K562 (cell line): ENCODE results near the gene MRPL38. TPM values are rescaled to one million over a fixed set of nuclear protein-coding genes. Genes with fewer than 3 reads are reported as not detected.

Experiments
- HOXB6 ChIP-seq: fragments of 250-450 bp; sonication (Bioruptor Pico); IDR thresholded peaks from 2 replicates; pipeline ENCODE4 v1.5.1; 2022; ENCODE audit warnings: mild to moderate bottlenecking, borderline replicate concordance
- KLF10 ChIP-seq: fragments of 250-450 bp; sonication (Bioruptor Pico); IDR thresholded peaks from 2 replicates; pipeline ENCODE4 v1.6.1; 2021; ENCODE audit warnings: matching md5 sums
- MAFF ChIP-seq: IDR thresholded peaks from 2 replicates; pipeline ENCODE4 v1.6.1; 2012; ENCODE audit warnings: low read length, improper control_type of control experiment
- NRF1 ChIP-seq, 2 experiments: fragments of 450-650 bp; IDR thresholded peaks in 1 of 2; conservative IDR thresholded peaks in 1 of 2; 2 replicates each; pipeline ENCODE4 v1.6.1; 2014; ENCODE audit warnings: mild to moderate bottlenecking in 2 of 2
- PHF8 ChIP-seq: fragments of 200-600 bp; sonication (generic); IDR thresholded peaks from 2 replicates; pipeline ENCODE4 v1.6.1; 2012; ENCODE audit warnings: mixed run types, mild to moderate bottlenecking, inconsistent platforms, low read length, moderate library complexity, borderline replicate concordance
- RBM22 ChIP-seq: fragments of 200-400 bp; formaldehyde crosslinking; IDR thresholded peaks from 2 replicates; pipeline ENCODE4 v1.6.1; 2018; ENCODE audit warnings: low read length, low read depth; ENCODE audit not compliant: poor library complexity, severe bottlenecking
- STAG1 ChIP-seq: sonication (generic); formaldehyde crosslinking; IDR thresholded peaks from 2 replicates; pipeline ENCODE4 v1.5.0; 2020; ENCODE audit warnings: missing genetic modification reagents, borderline replicate concordance
- STAT5B ChIP-seq: fragments of 250-450 bp; sonication (Bioruptor Pico); IDR thresholded peaks from 2 replicates; pipeline ENCODE4 v1.8.0; 2021; ENCODE audit warnings: mild to moderate bottlenecking, inconsistent platforms
- ZNF586 ChIP-seq: fragments of 450-650 bp; formaldehyde crosslinking; conservative IDR thresholded peaks from 2 replicates; pipeline ENCODE4 v1.4.0; 2020; ENCODE audit warnings: mild to moderate bottlenecking, moderate library complexity
- polyA plus RNA-seq, 8 experiments: library from polyadenylated mRNA; depleted of rRNA in 4 of 8; stranded (reverse) in 5 of 8; unstranded in 3 of 8; fragments of >200 nt; fragmentation: Nextera tagmentation in 2 of 8; fragmentation: Illumina TruSeq in 1 of 8; extraction: Ambion mirVana in 2 of 8; extraction: Trizol in 1 of 8; gene quantifications; 2 replicates each; pipeline versions ENCODE4 v1.2.1 to v1.2.3, GENCODE V29; 2011 to 2014; ENCODE audit warnings: inconsistent platforms in 1 of 8, missing spikeins in 1 of 8
- total RNA-seq, 7 experiments: library from RNA; depleted of rRNA in 6 of 7; stranded (reverse); fragments of >200 nt in 6 of 7; fragmentation: Illumina TruSeq in 2 of 7; extraction: Trizol in 2 of 7; gene quantifications; 2 replicates each; pipeline versions ENCODE4 v1.2.1 to v1.2.3, GENCODE V29; 2011 to 2021; ENCODE audit warnings: low replicate concordance in 1 of 7
- TF ChIP-seq, protein P1 (sequence below): fragments of 200-600 bp; sonication (generic); IDR thresholded peaks from one replicate; pipeline ENCODE4 v1.6.1; 2012; ENCODE audit warnings: mild to moderate bottlenecking, low read depth, low read length, inconsistent platforms
- TF ChIP-seq, protein P2 (sequence below): fragments of 450-650 bp; IDR thresholded peaks from 2 replicates; pipeline ENCODE4 v1.6.1; 2017; ENCODE audit warnings: antibody characterized with exemption, mild to moderate bottlenecking

MRPL38 gene
- total and polyA plus RNA-seq, 9 of the 15 experiments (the other 6 are each of a cell fraction or from before 2014, with no cell fraction given), result 4.5 to 154 (median 48.5) TPM

DNA sequence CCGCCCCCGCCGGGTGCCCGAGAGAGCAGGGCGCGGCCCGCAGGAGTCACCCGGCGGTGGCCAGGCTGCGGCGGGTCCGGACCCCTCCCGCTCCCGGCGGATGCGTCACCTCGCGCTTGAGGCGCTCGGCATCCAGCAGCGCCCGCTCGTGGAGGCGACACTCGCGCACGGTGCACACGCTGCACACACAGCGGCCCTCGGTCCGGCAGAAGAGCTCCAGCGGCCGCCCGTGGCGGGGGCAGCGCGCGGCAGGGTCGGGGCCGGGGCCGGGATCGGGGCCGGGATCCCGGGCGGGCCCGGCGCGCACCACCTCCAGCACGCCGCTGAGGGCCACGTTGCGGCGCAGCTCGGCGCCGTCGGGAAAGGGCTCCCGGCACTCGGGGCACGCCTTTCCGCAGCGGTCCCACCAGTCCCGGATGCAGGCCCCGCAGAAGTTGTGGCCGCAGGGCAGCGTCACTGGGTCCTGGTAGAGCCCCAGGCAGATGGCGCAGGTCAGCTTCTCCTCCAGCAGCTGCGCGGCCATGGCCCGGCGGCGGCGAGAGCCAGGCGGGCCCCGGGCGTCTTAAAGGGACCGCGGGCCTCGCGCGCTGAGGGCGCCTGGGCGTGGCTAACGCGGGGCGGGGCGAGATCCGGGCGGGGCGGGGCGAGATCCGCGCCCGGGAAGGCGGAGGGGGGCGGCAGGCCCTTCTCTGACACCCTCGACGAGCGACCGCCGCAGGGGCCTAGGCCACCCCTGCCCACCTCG is 8.1 kb downstream of the MRPL38 start, which contains the start of gene TRIM65 (continued):
- TF ChIP-seq, protein P1, sequence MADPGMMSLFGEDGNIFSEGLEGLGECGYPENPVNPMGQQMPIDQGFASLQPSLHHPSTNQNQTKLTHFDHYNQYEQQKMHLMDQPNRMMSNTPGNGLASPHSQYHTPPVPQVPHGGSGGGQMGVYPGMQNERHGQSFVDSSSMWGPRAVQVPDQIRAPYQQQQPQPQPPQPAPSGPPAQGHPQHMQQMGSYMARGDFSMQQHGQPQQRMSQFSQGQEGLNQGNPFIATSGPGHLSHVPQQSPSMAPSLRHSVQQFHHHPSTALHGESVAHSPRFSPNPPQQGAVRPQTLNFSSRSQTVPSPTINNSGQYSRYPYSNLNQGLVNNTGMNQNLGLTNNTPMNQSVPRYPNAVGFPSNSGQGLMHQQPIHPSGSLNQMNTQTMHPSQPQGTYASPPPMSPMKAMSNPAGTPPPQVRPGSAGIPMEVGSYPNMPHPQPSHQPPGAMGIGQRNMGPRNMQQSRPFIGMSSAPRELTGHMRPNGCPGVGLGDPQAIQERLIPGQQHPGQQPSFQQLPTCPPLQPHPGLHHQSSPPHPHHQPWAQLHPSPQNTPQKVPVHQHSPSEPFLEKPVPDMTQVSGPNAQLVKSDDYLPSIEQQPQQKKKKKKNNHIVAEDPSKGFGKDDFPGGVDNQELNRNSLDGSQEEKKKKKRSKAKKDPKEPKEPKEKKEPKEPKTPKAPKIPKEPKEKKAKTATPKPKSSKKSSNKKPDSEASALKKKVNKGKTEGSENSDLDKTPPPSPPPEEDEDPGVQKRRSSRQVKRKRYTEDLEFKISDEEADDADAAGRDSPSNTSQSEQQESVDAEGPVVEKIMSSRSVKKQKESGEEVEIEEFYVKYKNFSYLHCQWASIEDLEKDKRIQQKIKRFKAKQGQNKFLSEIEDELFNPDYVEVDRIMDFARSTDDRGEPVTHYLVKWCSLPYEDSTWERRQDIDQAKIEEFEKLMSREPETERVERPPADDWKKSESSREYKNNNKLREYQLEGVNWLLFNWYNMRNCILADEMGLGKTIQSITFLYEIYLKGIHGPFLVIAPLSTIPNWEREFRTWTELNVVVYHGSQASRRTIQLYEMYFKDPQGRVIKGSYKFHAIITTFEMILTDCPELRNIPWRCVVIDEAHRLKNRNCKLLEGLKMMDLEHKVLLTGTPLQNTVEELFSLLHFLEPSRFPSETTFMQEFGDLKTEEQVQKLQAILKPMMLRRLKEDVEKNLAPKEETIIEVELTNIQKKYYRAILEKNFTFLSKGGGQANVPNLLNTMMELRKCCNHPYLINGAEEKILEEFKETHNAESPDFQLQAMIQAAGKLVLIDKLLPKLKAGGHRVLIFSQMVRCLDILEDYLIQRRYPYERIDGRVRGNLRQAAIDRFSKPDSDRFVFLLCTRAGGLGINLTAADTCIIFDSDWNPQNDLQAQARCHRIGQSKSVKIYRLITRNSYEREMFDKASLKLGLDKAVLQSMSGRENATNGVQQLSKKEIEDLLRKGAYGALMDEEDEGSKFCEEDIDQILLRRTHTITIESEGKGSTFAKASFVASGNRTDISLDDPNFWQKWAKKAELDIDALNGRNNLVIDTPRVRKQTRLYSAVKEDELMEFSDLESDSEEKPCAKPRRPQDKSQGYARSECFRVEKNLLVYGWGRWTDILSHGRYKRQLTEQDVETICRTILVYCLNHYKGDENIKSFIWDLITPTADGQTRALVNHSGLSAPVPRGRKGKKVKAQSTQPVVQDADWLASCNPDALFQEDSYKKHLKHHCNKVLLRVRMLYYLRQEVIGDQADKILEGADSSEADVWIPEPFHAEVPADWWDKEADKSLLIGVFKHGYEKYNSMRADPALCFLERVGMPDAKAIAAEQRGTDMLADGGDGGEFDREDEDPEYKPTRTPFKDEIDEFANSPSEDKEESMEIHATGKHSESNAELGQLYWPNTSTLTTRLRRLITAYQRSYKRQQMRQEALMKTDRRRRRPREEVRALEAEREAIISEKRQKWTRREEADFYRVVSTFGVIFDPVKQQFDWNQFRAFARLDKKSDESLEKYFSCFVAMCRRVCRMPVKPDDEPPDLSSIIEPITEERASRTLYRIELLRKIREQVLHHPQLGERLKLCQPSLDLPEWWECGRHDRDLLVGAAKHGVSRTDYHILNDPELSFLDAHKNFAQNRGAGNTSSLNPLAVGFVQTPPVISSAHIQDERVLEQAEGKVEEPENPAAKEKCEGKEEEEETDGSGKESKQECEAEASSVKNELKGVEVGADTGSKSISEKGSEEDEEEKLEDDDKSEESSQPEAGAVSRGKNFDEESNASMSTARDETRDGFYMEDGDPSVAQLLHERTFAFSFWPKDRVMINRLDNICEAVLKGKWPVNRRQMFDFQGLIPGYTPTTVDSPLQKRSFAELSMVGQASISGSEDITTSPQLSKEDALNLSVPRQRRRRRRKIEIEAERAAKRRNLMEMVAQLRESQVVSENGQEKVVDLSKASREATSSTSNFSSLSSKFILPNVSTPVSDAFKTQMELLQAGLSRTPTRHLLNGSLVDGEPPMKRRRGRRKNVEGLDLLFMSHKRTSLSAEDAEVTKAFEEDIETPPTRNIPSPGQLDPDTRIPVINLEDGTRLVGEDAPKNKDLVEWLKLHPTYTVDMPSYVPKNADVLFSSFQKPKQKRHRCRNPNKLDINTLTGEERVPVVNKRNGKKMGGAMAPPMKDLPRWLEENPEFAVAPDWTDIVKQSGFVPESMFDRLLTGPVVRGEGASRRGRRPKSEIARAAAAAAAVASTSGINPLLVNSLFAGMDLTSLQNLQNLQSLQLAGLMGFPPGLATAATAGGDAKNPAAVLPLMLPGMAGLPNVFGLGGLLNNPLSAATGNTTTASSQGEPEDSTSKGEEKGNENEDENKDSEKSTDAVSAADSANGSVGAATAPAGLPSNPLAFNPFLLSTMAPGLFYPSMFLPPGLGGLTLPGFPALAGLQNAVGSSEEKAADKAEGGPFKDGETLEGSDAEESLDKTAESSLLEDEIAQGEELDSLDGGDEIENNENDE, result no peak
- peak; percentile 68 for TF ChIP-seq RBM22
- no peak for TF ChIP-seq STAG1 (CRISPR knock-in tag)
- TF ChIP-seq KLF10 (CRISPR knock-in tag), result no peak
- TF ChIP-seq MAFF, result no peak
- no peak for TF ChIP-seq HOXB6 (CRISPR knock-in tag)
- no peak for TF ChIP-seq STAT5B (CRISPR knock-in tag)
- TF ChIP-seq, protein P2, sequence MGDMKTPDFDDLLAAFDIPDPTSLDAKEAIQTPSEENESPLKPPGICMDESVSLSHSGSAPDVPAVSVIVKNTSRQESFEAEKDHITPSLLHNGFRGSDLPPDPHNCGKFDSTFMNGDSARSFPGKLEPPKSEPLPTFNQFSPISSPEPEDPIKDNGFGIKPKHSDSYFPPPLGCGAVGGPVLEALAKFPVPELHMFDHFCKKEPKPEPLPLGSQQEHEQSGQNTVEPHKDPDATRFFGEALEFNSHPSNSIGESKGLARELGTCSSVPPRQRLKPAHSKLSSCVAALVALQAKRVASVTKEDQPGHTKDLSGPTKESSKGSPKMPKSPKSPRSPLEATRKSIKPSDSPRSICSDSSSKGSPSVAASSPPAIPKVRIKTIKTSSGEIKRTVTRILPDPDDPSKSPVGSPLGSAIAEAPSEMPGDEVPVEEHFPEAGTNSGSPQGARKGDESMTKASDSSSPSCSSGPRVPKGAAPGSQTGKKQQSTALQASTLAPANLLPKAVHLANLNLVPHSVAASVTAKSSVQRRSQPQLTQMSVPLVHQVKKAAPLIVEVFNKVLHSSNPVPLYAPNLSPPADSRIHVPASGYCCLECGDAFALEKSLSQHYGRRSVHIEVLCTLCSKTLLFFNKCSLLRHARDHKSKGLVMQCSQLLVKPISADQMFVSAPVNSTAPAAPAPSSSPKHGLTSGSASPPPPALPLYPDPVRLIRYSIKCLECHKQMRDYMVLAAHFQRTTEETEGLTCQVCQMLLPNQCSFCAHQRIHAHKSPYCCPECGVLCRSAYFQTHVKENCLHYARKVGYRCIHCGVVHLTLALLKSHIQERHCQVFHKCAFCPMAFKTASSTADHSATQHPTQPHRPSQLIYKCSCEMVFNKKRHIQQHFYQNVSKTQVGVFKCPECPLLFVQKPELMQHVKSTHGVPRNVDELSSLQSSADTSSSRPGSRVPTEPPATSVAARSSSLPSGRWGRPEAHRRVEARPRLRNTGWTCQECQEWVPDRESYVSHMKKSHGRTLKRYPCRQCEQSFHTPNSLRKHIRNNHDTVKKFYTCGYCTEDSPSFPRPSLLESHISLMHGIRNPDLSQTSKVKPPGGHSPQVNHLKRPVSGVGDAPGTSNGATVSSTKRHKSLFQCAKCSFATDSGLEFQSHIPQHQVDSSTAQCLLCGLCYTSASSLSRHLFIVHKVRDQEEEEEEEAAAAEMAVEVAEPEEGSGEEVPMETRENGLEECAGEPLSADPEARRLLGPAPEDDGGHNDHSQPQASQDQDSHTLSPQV, result no peak; the same call in none of the 2 replicates
- peak; percentile 80; the same call in 1 of the 2 replicates for TF ChIP-seq PHF8
- no peak for TF ChIP-seq ZNF586 (CRISPR knock-in tag)
- TF ChIP-seq NRF1 (conservative IDR thresholded peaks at IDR 0.05 in 1 of 2, IDR thresholded peaks at IDR 0.05 in 1 of 2), result peak; percentile 63 to 69
